Dermis microvascular lymphatic vessel endothelial cell (primary cell): ENCODE results near the gene VSIR. TPM values are rescaled to one million over a fixed set of nuclear protein-coding genes. Genes with fewer than 3 reads are reported as not detected.

Source experiments
- DNase-seq, 2 donors: peaks; one replicate each; pipeline versions ENCODE4 v3.0.0 to v3.0.0-alpha.2; 2010; ENCODE audit warnings: low read depth in 2 of 2
- total RNA-seq: library from RNA; depleted of rRNA; stranded (reverse); fragments of >200 nt; gene quantifications from 2 replicates; pipeline ENCODE4 v1.2.1, GENCODE V29; 2014

VSIR gene
- total RNA-seq, 1 donor from 2014 or later: 12.2 TPM

DNA sequence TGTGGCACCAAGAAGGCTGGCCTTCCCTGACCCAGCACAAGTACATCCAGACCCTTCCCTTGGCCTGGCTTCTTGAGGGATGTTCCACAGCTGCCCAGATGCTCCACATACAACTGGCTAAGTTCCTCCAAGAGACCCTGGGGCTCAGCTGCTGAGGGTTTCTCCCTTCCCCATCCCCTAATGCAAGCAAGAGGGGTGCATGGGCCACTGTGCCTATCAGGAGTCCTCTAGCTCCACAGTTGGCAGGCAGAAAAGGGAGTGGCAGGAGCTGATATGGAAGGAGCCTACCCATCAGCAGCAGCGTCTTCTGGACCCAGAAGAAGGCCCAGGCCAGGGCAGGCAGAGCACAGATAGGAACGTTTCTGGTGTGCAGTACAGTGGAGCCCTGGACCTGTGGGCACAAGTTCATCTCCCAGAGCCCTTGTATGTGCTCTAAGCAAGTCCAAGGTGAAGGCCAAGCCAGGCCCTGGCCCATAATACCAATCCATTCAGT lies 26.2 kb downstream of the VSIR start:
- DNase-seq: no peak

- DNase-seq: no peak
Measured at GRCh38 chr10:71746344-71747037, 26.8 kb downstream of the VSIR start.

DNA sequence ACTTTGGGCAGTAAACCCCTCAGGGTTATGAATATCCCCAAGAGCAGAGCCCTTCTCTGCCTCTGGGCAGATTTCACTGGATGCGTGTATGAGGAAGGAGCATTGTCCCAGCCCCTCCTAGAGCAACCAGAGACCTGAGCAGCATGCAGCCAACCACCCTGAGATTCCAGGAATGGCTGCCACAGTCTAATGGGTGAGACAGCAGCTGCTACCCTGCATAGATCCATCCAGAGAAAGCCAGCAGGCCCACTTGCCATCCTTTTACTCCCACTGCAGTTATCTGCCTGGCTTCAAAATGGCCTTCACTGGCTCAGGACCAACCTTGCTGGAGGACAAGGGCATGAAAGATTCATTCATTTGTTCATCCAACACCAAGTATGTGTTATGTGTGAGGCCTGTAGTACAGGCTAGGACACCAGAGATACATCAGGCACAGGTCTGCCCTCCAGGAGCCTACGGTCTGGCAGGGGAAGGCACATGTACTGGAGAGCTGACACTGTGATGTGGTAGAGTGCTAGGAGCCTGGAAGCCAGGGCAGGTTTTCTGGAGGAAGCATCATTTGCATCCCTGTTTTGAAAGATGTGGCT lies 27.6 kb downstream of the VSIR start:
- DNase-seq: no peak

DNA sequence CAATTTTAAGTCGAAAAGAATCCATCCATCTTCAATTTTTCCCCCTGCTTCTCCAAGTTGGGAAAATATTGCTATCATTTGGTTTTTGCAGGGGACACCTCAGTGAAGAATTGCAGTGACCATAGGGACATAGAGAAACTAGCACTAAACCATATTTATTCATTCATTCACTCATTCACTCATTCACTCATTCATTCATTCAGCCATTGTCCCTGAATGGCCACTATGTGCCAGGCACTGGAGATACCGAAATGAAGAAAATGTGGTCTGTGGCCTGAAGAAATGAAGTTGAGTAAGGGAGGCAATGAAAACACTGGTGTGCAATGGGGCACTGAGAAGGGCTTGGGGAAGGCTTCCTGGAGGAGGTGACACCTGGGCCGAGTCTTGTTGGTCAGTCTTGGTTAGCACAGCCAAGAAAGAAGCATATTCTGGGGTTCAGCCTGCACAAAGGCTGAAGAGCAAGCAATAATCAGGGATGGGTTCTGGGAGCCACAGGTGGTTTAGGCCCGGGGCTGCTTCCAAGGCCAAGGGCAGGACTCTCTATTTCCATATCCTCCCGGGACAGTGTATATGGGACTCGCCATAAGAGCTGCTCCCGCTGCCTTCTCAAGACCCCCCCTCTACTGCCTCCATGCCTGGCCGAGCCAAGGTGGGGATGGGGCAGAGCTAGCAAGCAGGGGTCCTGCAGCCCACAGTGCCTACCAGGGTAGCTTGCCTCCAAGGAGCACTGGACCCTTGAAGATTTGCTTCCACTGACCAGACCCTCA lies 28.2 kb downstream of the VSIR start:
- DNase-seq: no peak

DNA sequence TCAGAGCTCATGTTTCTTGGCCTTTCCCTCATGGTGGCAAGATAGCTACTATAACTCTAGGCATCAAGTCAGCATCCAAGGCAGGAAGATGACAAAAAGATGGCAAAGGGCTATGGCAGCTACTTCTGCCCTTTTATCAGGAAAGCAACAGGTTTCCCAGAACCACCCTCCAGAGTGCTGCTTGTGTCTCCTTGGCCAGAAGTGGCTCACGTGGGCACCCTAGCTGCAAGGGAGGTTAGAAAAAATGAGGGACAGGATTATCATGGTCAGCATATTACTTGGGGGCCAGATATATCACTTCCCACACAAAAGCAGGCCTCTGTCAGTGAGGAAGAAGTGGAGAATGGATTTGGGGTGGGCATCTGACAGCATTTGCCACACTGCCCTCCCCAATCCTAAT lies 29.5 kb downstream of the VSIR start:
- no peak for DNase-seq

- no peak for DNase-seq
Measured at GRCh38 chr10:71743089-71743838, 30.1 kb downstream of the VSIR start.

- DNase-seq: no peak
Measured at GRCh38 chr10:71742301-71743088, 30.8 kb downstream of the VSIR start.

- no peak for DNase-seq
Measured at GRCh38 chr10:71741671-71742070, 31.6 kb downstream of the VSIR start.

DNA sequence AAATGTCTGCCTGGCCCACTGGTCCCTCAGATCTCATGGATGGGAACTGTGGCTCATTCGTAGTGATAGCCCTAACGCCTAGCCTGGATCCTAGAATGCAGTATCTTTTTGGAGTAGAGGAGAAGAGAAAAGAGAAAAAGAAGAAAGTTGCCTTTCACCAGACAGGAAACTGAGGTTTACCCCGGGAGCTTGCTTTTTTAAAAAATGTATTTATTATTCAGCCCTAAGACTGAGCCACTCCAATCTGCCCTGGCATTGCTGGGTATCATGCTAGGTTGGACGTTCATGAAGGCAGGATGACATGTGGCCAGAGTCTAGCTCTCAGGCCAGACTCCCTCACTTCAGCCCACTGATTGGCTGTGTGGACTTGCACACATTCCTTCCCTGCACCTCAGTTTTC lies 32.3 kb downstream of the VSIR start:
- DNase-seq: no peak

DNA sequence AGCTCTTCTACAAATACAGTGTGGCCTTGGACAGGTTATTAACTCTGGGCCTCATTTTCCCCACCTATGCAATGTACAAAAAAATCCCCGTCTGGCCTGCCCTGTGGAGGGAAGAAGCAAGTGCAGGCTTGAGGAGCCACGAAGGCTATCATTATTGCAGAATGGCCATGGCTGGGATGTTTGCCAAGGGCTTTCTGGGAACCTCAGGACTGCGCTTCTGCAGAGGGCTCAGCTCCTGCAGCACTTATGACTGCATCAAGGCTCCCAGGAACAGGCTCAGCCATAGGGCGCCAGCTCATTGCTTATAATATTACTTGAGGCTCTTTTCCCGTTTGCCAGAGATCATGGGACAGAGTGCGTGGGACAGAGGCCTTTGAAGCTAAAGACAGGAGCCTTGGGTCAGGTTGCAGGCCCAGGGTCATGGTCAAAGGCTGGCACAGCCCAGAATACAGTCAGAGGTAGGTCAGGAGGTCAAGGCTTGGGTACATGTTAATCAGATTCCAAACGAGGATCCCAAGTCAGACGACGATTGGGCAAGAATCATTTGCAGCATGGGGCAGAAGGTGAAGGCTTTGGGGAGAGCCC lies 33.2 kb downstream of the VSIR start:
- no peak for DNase-seq

- DNase-seq: no peak
Measured at GRCh38 chr10:71739358-71739900, 33.9 kb downstream of the VSIR start.

- no peak for DNase-seq
Measured at GRCh38 chr10:71737834-71738197, 35.5 kb downstream of the VSIR start.

GRCh38 chr10:71737001-71737833 lies 36.1 kb downstream of the VSIR start:
- DNase-seq: peak; percentile 52 to 91

DNA sequence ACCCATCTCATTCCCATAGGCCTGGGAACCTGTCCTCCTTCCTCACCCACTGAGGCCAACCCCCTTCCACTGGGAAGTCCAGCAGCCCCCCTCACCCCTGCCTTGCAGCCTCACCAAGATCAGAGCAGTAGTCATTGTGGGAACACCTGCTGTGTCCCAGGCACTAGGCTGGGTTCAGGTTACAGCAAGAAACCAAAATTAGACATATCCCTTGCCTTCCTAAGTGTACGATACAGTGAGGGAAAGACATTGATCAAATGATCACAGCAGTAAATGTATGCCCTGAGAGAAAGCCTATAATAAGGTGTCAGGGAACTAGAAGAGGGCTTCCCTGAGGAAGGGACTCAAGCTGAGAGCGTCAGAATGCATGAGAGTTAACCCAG lies 36.8 kb downstream of the VSIR start:
- no peak for DNase-seq

GRCh38 chr10:71735709-71736569 lies 37.4 kb downstream of the VSIR start:
- no peak for DNase-seq

DNA sequence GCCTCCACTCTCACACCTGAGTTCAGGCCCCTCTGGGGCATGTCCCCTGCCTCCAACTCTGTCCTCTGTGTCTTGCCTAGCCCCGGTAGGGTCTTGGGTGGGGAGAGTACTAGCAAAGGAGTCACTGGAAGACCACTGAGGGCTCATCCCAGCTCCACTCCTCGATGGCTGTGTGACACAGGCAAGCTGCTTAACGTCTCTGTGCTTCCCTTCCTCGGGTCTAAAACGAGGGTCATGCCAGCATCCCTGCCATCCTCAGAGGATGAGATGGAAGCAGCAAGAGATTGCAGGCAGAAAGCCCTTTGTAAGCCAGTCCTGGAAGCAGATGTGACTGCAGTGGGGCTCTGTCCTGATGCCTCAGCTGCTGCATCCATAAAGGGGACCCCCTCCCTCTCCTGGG lies 38.5 kb downstream of the VSIR start:
- DNase-seq: no peak

DNA sequence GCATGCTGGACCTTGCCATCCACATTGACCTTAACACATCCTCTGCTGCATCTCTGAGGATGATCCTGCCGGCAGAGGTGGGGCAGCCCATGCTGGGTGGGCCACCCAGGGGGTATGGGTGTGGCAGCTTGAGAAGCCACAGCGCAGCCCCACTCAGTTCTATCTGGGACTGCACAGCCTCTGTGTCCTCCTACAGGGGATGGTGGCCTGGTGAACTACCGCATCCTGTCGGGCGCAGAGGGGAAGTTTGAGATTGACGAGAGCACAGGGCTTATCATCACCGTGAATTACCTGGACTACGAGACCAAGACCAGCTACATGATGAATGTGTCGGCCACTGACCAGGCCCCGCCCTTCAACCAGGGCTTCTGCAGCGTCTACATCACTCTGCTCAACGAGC lies 41.5 kb downstream of the VSIR start:
- no peak for DNase-seq

DNA sequence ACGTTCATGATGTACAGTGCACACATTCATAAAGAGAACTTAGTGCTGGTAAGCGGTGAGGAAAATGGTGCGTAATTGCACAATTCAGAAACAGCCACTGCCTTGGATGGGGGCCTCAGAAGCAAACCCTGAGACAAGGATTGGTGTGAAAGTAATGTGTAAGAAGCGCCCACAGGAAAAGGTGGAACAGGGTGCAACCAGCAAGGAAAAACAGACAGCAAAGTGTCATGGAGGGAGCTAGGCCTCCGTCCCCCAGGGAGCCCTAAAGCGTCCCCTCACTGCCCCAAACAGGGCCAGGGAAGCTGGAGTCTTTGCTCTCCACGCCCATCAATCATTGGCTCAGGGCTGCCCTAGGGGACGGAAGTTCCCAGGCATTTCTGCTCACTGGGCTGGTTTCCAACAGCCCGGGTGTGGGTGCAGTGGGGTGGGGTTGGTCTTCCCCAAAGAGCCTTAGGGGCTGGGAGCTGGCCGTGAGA lies 44.1 kb downstream of the VSIR start:
- DNase-seq: no peak
